Dedifferentiated amniotic fluid mesenchymal stem cell (primary cell): Measurements from ENCODE around the gene MED27.
"Not testable (repeated sequence)": the region's sequence is repeated elsewhere in the genome, so short reads cannot be mapped to it uniquely, and the experiment has no call there.

ENCODE experiments used
- DNase-seq: peaks from one replicate; pipeline ENCODE4 v3.0.0-alpha.2; 2016; ENCODE audit errors: extremely low spot score

The MED27 gene

GRCh38 chr9:132077881-132078698 is 1.6 kb downstream of the MED27 start:
- DNase-seq: no peak

GRCh38 chr9:132075853-132076252 is 3.8 kb downstream of the MED27 start:
- DNase-seq: no peak

DNA sequence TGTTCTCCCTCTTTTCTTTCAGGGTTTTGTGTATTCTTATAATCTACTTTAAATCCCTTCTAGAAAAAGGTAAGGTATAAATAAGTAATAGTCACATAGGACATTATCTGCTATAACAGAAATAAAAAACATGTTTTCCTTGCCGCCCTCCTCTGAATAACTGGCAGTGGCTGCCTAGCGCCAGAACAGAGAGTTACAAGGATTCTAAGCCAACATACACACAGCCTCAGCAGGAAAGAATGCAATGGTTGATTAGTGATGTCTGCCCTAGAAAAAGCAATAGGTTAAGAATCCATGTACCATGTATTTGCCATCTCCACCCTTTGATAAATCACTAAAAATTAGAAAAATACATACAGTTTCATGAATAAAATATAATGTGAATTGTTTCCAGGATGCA is 4.9 kb downstream of the MED27 start:
- peak; percentile 62 for DNase-seq

GRCh38 chr9:132071847-132072507 is 7.7 kb downstream of the MED27 start:
- DNase-seq: no peak

GRCh38 chr9:132069046-132069898 is 10.4 kb downstream of the MED27 start:
- DNase-seq: peak; percentile 27

DNA sequence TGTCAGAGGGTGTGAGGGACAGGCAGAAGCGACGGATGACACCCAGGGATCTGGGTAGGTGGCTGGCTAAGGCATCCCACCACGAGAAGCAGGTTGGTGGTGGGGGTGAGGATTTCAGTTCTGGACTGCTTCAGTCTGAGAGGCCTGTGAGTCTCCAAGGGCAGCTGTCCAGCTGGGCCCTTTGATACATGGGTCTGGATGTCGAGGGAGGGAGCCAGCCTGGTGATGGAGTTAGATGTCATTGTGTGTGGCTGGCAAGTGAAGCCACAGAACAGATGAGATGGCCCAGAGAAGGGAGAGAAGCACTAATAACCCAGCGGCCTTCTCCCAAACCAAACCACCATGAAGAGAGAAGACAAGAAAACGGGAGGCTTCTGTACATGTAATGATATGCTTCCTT is 11.1 kb downstream of the MED27 start:
- DNase-seq: no peak

DNA sequence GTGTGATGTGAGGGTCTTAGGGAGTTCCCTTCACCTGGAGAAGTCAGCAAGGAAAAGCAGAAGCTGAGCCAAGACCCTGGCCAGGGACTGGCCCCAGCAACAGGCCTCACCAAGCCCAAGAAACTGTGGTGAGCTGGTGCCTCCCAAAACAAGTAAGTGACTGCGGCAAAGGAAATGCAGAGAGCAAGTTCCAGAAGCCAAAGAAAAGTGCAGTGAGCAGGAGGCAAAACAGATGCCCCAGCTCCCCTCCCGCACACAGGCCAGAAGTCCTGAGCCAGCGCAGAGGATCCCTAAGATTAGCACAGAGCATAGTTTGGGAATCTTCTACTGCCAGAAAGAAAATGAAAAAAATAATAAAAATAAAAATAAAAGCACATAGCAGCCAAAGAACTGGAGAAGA is 13.2 kb downstream of the MED27 start:
- DNase-seq: no peak

DNA sequence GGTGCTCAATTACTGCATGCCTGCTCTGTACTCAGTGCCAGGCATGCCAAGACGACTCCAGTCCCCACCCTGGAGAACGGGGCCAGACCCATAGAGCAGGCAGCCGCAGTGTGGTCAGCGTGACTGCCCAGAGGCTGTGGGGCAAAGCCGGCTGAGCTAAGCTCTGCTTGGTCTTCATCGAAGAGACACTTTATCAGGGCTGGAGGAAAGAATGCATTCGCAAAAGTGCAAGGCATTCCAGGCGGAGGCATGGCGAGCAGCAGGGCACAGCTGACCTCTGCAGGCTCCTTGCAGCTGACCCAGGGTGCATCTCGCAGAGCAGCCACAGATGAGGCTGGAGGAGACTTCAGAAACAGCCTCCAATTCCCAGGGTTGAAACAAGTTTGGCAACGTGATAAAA is 13.6 kb downstream of the MED27 start:
- DNase-seq: no peak

DNA sequence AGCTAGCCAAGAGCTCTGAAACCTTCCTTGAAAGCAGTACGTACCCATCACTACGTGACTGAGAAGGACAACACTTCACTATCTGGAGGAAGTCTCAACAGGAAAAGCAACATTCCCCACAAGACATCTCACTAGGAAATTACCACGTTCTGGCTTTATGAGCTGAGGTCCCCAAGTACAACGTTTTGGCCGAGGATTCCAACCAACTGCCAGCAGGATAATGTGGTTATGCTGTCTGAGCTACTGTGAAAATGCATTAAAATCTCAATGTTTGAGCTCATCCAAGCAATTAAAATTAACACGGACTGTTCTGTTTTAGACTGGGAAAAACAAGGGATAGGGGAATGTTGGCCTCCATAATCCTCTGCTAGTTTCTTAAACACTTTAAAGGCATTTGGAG is 16.4 kb downstream of the MED27 start:
- DNase-seq: no peak

DNA sequence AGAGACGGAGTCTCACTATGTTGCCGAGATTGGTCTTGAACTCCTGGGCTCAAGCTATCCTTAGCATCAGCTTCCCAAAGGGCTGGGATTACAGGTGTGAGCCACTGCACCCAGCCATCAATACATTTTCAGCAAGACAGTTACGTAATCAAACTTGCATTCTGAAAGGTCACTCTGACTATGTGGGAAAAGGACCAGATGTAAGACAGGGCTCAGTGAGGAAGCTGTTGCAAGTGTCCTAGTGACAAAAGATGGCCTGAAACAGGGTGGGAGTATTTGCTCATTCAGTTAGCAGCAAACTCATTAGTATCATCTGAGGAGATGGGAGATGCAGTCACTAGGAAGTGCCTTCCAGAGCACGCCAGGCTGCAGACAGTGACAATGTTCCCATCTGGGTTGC is 16.9 kb downstream of the MED27 start:
- no peak for DNase-seq

DNA sequence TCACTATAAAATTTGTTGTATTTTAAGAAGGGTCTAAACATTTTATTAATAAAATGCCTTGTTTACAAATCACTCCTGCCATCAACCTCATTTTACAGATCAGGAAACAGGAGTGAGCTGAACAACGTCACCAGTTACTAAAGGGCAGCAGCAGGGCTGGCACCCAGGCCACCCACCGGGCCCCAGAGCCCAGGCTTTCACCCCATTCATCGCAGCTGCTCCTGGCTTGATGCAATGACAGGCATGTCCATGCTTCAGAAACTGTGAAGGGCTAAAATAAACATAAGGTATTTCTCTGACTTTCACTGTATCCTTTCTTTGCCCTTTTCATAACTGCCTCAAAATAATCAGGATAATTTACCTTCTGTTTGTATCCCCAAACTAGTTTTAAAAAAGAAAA is 18.1 kb downstream of the MED27 start:
- DNase-seq: no peak

DNA sequence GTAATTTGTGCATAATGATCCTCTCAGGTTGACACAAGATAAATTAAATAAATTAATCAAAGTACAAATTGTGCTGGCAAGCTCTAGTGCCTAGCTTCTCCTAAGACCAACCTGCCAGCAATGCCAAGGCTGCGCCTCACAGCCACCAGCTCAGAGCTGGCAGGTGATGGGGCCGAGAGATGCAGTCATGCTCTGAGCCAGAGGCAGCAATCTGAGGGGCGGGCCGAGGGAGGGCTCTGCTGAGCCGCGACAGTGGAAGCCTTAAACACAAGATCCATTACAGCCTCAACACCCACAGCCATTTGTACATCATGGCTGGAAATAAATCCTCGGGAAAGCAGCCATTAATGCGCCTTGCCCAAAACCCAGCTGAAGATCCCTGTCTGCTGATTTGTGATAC is 20.3 kb downstream of the MED27 start:
- no peak for DNase-seq

GRCh38 chr9:132058226-132058625 is 21.4 kb downstream of the MED27 start:
- DNase-seq: not testable (repeated sequence)

DNA sequence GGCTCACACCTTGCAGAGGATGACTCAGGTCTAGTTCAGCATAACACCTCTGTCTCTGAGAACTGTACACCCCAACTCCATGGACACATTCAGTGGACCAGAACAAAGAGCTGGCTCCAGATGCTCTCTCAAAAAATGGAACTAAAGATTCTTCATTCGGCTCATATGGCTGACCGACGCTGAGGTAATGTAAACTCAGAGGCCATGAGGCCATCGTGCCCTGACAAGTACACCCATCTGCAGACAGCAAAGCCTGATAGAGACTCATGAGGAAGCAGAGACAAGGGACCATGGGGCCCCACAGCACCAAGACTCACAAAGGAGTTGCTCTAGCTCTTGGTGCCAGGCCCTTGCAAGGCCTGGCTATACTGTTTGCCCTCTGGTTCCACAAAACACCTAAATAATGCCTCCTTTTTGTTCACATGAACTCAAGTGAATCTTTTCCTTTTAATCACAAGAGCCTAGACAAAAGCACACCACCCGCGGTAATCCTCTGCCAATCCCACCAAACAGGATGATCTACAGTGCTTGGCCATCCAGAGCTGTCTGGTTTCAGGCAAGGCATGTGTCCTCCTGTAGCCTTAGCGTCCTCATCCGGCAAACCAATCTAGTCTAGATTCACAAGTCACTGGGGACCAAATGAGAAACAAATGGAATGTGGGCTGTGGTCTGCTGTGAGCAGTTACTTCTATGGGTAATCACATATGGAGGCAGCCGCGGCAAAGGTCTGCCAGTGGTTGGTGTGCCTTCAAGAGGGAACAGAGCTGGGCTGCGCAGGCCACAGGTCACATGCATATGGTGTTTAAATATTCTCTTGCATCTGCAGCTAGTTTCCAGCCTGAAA is 22.7 kb downstream of the MED27 start:
- DNase-seq: no peak

DNA sequence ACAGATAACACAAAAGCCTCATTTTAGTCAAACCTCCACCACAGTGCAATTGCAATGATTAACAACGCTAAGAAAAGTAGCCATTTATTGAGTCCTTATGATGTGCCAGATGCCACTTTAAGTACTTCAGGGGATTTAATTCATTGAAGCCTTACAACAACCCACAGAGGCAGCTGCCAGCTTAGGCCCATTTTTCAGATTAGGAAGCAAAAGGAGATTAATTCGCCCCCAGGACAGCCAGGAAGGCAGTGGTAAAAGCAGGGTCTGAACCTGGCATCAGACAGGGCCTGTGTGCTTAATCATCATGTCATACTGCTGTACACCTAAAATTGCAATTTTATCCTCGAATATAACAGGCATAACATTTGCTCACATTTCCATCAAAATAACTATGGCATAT is 23.9 kb downstream of the MED27 start:
- no peak for DNase-seq

DNA sequence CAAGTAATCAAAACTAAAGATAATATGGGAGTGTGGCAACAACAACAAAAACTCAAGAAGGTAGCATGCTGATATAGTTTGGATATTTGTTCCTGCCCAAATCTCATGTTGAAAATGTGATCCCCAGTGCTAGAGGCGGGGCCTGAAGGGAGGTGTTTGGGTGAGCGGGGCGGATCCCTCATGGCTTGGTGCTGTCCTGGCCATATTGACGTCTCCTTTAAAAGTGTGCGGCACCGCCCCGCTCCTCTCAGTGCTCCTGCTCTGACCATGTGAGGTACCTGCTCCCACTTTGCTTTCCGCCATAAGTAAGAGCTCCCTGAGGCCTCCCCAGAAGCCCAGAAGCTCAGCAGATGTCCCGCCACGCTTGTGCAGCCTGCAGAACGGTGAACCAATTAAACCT is 25.6 kb downstream of the MED27 start:
- no peak for DNase-seq

DNA sequence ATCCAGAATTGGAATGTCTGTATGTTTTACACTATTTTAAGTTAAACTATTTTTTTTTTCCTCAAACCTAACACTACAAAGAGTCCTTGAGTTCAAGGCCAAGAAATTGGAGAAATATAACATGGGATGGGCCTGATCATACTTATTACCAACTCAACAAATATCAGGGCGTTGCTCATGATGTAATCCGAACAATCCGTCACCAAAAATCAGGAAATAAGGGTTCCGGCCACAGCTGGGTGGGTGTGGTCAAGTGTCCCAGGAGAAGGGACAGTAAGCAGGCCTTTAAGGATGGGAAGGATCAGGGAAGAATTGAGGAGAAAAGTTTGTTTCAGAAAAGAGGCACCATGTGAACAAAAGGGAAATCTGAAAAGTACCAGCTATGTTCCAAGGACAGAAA is 29.8 kb downstream of the MED27 start:
- no peak for DNase-seq

DNA sequence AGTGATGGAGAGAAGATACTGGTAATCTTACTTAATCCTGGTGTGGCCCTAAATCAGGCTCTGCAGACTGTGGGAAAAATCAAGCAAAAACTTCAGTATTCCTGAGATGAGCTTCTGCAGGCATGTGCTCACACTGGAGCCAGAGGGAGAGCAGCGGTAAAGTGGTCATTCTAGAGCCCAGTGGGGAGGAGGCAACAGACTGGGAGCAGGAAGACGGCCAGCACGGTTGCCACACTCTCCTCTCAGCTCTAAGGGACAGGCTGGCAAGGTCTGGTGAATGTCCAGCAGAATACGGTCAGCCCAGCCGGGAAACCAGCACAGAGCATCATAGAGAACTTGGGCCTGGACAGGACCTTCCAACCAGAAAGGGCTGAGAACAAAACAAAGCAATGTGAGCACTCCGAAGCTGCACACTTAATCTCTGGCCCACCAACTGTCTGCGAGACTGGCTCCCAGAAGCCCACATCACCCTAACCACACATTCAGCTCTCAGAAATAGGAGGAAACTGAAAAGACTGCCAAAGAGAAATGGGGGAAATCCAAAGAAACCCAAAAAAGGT is 30.3 kb downstream of the MED27 start:
- DNase-seq: no peak

GRCh38 chr9:132048201-132048600 is 31.5 kb downstream of the MED27 start:
- DNase-seq: no peak

- no peak for DNase-seq
Observed at GRCh38 chr9:132046456-132046855, 33.2 kb downstream of the MED27 start.

- DNase-seq: no peak
Observed at GRCh38 chr9:132044176-132044875, 35.3 kb downstream of the MED27 start.
